HEK293 (cell line): ENCODE results near the gene STK39.

Experiments used
- CTCF ChIA-PET: fragments of 350-600 bp; formaldehyde crosslinking; extraction: SDS; loops from one replicate; lab custom pipeline; 2021; ENCODE audit warnings: antibody characterized with exemption; lab: Yijun Ruan, JAX
- POLR2A ChIA-PET: fragments of 300-600 bp; formaldehyde crosslinking; extraction: SDS; loops from one replicate; lab custom pipeline; 2020; ENCODE audit warnings: antibody characterized with exemption, inconsistent platforms; lab: Yijun Ruan, JAX
- H3K27ac ChIP-seq: fragments of 200-500 bp; sonication (Bioruptor generic); 2 replicates; pipeline ENCODE4 v1.5.1; 2014; ENCODE audit warnings: low read depth, low read length, control low read depth, inconsistent platforms; ENCODE audit errors: extremely low read depth
- H3K36me3 ChIP-seq, 2 experiments: fragments of 200-500 bp in 1 of 2; sonication (Bioruptor generic) in 1 of 2; 1 replicate in 1 of 2; 2 replicates in 1 of 2; pipeline ENCODE4 v1.5.1; 2014 to 2017; ENCODE audit warnings: inconsistent platforms in 2 of 2, low read length in 2 of 2; ENCODE audit not compliant: control insufficient read depth in 2 of 2, insufficient read depth in 1 of 2
- H3K4me1 ChIP-seq: fragments of 200-500 bp; sonication (Bioruptor generic); 2 replicates; pipeline ENCODE4 v1.5.1; 2014; ENCODE audit warnings: mild to moderate bottlenecking, low read length, inconsistent platforms; ENCODE audit not compliant: control insufficient read depth, insufficient read depth
- H3K4me3 ChIP-seq: 2 replicates; pipeline ENCODE4 v1.5.1; 2011; ENCODE audit warnings: low read depth, mild to moderate bottlenecking, control low read depth, low read length, moderate library complexity
- H3K9me3 ChIP-seq: fragments of 200-500 bp; sonication (Bioruptor generic); 2 replicates; pipeline ENCODE4 v1.5.1; 2014; ENCODE audit warnings: low read depth, low read length, inconsistent platforms; ENCODE audit not compliant: control insufficient read depth, insufficient read depth
- BCL11A ChIP-seq: fragments of 450-650 bp; formaldehyde crosslinking; IDR thresholded peaks from 2 replicates; pipeline ENCODE4 v1.5.1; 2016; ENCODE audit warnings: low read depth, missing biosample characterization, missing genetic modification characterization
- GFI1B ChIP-seq: fragments of 450-650 bp; formaldehyde crosslinking; IDR thresholded peaks from 2 replicates; pipeline ENCODE4 v1.5.1; 2016; ENCODE audit warnings: missing biosample characterization, missing genetic modification characterization
- GLI2 ChIP-seq: fragments of 450-650 bp; formaldehyde crosslinking; IDR thresholded peaks from 2 replicates; pipeline ENCODE4; 2017; ENCODE audit warnings: missing biosample characterization, missing genetic modification characterization, low read depth, borderline replicate concordance
- GLIS1 ChIP-seq: fragments of 450-650 bp; formaldehyde crosslinking; IDR thresholded peaks from 2 replicates; pipeline ENCODE4 v1.5.1; 2016; ENCODE audit warnings: missing biosample characterization, missing genetic modification characterization
- INSM2 ChIP-seq: fragments of 450-650 bp; formaldehyde crosslinking; IDR thresholded peaks from 2 replicates; pipeline ENCODE4 v1.5.1; 2016; ENCODE audit warnings: missing biosample characterization, missing genetic modification characterization
- KLF8 ChIP-seq: fragments of 450-650 bp; formaldehyde crosslinking; IDR thresholded peaks from 2 replicates; pipeline ENCODE4 v1.5.1; 2016; ENCODE audit warnings: missing biosample characterization, missing genetic modification characterization
- OSR2 ChIP-seq: fragments of 450-650 bp; formaldehyde crosslinking; IDR thresholded peaks from 2 replicates; pipeline ENCODE4 v1.5.1; 2016; ENCODE audit warnings: missing biosample characterization, missing genetic modification characterization
- SP7 ChIP-seq: fragments of 450-650 bp; formaldehyde crosslinking; IDR thresholded peaks from 2 replicates; pipeline ENCODE4 v1.5.1; 2016; ENCODE audit warnings: missing biosample characterization, missing genetic modification characterization
- TSHZ1 ChIP-seq: fragments of 450-650 bp; formaldehyde crosslinking; IDR thresholded peaks from 2 replicates; pipeline ENCODE4 v1.5.1; 2016; ENCODE audit warnings: missing biosample characterization, missing genetic modification characterization, borderline replicate concordance
- WT1 ChIP-seq: fragments of 450-650 bp; formaldehyde crosslinking; IDR thresholded peaks from 2 replicates; pipeline ENCODE4 v1.5.1; 2016; ENCODE audit warnings: missing biosample characterization, missing genetic modification characterization
- ZBTB17 ChIP-seq: fragments of 450-650 bp; formaldehyde crosslinking; IDR thresholded peaks from 2 replicates; pipeline ENCODE4 v1.5.1; 2016; ENCODE audit warnings: missing biosample characterization, missing genetic modification characterization
- ZNF133 ChIP-seq: fragments of 450-650 bp; formaldehyde crosslinking; IDR thresholded peaks from 2 replicates; pipeline ENCODE4 v1.5.1; 2016; ENCODE audit warnings: missing biosample characterization, missing genetic modification characterization
- ZNF18 ChIP-seq: fragments of 450-650 bp; formaldehyde crosslinking; IDR thresholded peaks from 2 replicates; pipeline ENCODE4 v1.5.1; 2016; ENCODE audit warnings: missing biosample characterization, missing genetic modification characterization
- ZNF354C ChIP-seq: fragments of 450-650 bp; formaldehyde crosslinking; IDR thresholded peaks from 2 replicates; pipeline ENCODE4 v1.5.1; 2016; ENCODE audit warnings: missing biosample characterization, missing genetic modification characterization, low read depth, borderline replicate concordance
- ZNF366 ChIP-seq: fragments of 450-650 bp; formaldehyde crosslinking; conservative IDR thresholded peaks from 2 replicates; pipeline ENCODE4 v1.5.1; 2016; ENCODE audit warnings: missing biosample characterization, missing genetic modification characterization
- ZNF394 ChIP-seq: fragments of 450-650 bp; formaldehyde crosslinking; IDR thresholded peaks from 2 replicates; pipeline ENCODE4 v1.5.1; 2016; ENCODE audit warnings: missing biosample characterization, missing genetic modification characterization, mild to moderate bottlenecking, moderate library complexity, borderline replicate concordance
- ZNF398 ChIP-seq: fragments of 450-650 bp; formaldehyde crosslinking; IDR thresholded peaks from 2 replicates; pipeline ENCODE4 v1.5.1; 2017; ENCODE audit warnings: missing biosample characterization, missing genetic modification characterization
- ZNF549 ChIP-seq: fragments of 450-650 bp; IDR thresholded peaks from 2 replicates; pipeline ENCODE4 v1.5.1; 2018; ENCODE audit warnings: missing biosample characterization, missing genetic modification characterization, mild to moderate bottlenecking, inconsistent platforms, moderate library complexity
- ZNF629 ChIP-seq: fragments of 450-650 bp; formaldehyde crosslinking; IDR thresholded peaks from 2 replicates; pipeline ENCODE4 v1.5.1; 2017; ENCODE audit warnings: missing biosample characterization, missing genetic modification characterization
- ZNF785 ChIP-seq: fragments of 450-650 bp; formaldehyde crosslinking; IDR thresholded peaks from 2 replicates; pipeline ENCODE4 v1.5.1; 2016; ENCODE audit warnings: missing biosample characterization, missing genetic modification characterization
- ZNF843 ChIP-seq: fragments of 450-650 bp; formaldehyde crosslinking; IDR thresholded peaks from 2 replicates; pipeline ENCODE4 v1.5.1; 2016; ENCODE audit warnings: missing biosample characterization, missing genetic modification characterization
- ZSCAN16 ChIP-seq: fragments of 450-650 bp; formaldehyde crosslinking; IDR thresholded peaks from 2 replicates; pipeline ENCODE4 v1.5.1; 2016; ENCODE audit warnings: missing biosample characterization, missing genetic modification characterization
- TF ChIP-seq, protein P1 (sequence below): fragments of 450-650 bp; formaldehyde crosslinking; IDR thresholded peaks from 2 replicates; pipeline ENCODE4 v1.5.1; 2017; ENCODE audit warnings: missing biosample characterization, missing genetic modification characterization
- TF ChIP-seq, protein P2 (sequence below): fragments of 450-650 bp; formaldehyde crosslinking; IDR thresholded peaks from 2 replicates; pipeline ENCODE4 v1.5.1; 2017; ENCODE audit warnings: missing biosample characterization, missing genetic modification characterization

Gene STK39

GRCh38 chr2:168002021-168002553, 245.3 kb downstream of the STK39 start:
- H3K4me3 ChIP-seq: no peak overlapping the region
- no peak overlapping the region for H3K27ac ChIP-seq
- no peaks in the 10 kb centered on the region for H3K9me3 ChIP-seq
- H3K36me3 ChIP-seq: no peaks in the 10 kb centered on the region
- peaks cover 3% of the 10 kb centered on the region; the same call in 1 of the 2 replicates for H3K4me1 ChIP-seq
- ChIA-PET POLR2A (no interaction called here), CTCF (interaction anchor here (0.7 to 1.0 kb wide), 2 partner anchors 12 to 301 kb away, joined by 3 read pairs; no protein-coding TSS in a partner anchor)
- TF ChIP-seq GLI2 (tag by site-specific recombination) (0 out of 2 replicates have a peak, but pooled peaks have one; percentile 14), KLF8 (tag by site-specific recombination) (peak; percentile 22; the same call in 1 of the 2 replicates), SP7 (tag by site-specific recombination) (peak; percentile 89), ZBTB17 (tag by site-specific recombination) (peak; percentile 45; the same call in 1 of the 2 replicates), ZNF18 (tag by site-specific recombination) (no peak), TSHZ1 (tag by site-specific recombination) (peak; percentile 71; the same call in 1 of the 2 replicates), GFI1B (tag by site-specific recombination) (0 out of 2 replicates have a peak, but pooled peaks have one; percentile 37), ZNF843 (tag by site-specific recombination) (0 out of 2 replicates have a peak, but pooled peaks have one; percentile 44), ZNF398 (tag by site-specific recombination) (no peak), INSM2 (tag by site-specific recombination) (peak; percentile 64; the same call in 1 of the 2 replicates), BCL11A (tag by site-specific recombination) (peak; percentile 55; the same call in 1 of the 2 replicates), ZNF785 (tag by site-specific recombination) (no peak), ZNF629 (tag by site-specific recombination) (peak; percentile 40; the same call in 1 of the 2 replicates), ZNF394 (tag by site-specific recombination) (0 out of 2 replicates have a peak, but pooled peaks have one; percentile 27), ZNF133 (tag by site-specific recombination) (no peak), ZSCAN16 (tag by site-specific recombination) (no peak), ZNF549 (tag by site-specific recombination) (no peak), ZNF354C (tag by site-specific recombination) (no peak), WT1 (peak; percentile 88), OSR2 (tag by site-specific recombination) (peak; percentile 74), ZNF366 (peak; percentile 87), GLIS1 (tag by site-specific recombination) (0 out of 2 replicates have a peak, but pooled peaks have one; percentile 18)
- TF ChIP-seq, protein P1, sequence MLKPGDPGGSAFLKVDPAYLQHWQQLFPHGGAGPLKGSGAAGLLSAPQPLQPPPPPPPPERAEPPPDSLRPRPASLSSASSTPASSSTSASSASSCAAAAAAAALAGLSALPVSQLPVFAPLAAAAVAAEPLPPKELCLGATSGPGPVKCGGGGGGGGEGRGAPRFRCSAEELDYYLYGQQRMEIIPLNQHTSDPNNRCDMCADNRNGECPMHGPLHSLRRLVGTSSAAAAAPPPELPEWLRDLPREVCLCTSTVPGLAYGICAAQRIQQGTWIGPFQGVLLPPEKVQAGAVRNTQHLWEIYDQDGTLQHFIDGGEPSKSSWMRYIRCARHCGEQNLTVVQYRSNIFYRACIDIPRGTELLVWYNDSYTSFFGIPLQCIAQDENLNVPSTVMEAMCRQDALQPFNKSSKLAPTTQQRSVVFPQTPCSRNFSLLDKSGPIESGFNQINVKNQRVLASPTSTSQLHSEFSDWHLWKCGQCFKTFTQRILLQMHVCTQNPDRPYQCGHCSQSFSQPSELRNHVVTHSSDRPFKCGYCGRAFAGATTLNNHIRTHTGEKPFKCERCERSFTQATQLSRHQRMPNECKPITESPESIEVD: peak; percentile 72
- TF ChIP-seq, protein P2, sequence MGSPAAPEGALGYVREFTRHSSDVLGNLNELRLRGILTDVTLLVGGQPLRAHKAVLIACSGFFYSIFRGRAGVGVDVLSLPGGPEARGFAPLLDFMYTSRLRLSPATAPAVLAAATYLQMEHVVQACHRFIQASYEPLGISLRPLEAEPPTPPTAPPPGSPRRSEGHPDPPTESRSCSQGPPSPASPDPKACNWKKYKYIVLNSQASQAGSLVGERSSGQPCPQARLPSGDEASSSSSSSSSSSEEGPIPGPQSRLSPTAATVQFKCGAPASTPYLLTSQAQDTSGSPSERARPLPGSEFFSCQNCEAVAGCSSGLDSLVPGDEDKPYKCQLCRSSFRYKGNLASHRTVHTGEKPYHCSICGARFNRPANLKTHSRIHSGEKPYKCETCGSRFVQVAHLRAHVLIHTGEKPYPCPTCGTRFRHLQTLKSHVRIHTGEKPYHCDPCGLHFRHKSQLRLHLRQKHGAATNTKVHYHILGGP (tag by site-specific recombination): peak; percentile 54; the same call in 1 of the 2 replicates
